GM18873 (cell line): Measurements from ENCODE around the gene FAR2.
"Not testable (repeated sequence)": the region's sequence is repeated elsewhere in the genome, so short reads cannot be mapped to it uniquely, and the experiment has no call there.

Experiments
- ATAC-seq: cut with Tn5 transposase; IDR thresholded peaks from one replicate; pipeline ENCODE4 v1.9.1; 2021; ENCODE audit warnings: mild to moderate bottlenecking, moderate library complexity, moderate number of reproducible peaks; ENCODE audit not compliant: unreplicated experiment, low FRiP score

FAR2 gene

DNA sequence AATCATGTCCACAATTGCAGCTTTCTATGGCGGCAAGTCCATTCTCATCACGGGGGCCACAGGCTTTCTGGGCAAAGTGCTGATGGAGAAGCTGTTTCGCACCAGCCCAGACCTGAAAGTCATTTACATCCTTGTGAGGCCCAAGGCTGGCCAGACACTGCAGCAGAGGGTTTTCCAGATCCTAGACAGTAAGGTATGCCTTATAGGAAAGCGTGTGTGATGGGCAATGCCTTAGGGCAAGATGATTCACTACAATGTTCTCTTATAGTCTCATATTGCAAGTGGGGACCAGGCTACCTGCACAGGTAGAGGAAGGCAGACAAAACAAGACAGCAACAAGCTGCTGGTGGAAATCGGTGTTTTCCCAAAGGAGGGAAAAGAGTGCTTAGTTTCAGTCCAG, 121.4 kb downstream of the FAR2 start:
- ATAC-seq: no peak

- ATAC-seq: no peak
Observed at GRCh38 chr12:29273178-29273843, 124.2 kb downstream of the FAR2 start.

DNA sequence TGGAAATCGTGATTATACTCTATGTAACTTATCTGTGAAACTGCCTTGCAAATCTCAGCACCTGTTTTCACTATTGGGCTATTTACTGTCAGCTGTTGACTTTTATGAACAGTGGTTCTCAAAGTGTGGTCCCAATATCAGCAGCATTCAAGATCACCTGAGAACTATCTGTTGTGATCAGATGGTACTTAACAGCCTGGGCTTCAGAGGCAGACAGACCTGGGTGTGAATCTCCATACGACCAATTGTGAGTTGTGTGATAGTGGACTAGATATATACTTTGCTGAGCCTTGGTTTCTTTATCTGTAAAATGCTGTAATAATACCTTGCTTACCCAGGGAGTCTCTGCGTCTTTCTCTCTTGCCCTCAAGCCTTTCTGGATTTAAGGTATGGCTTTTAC, 126.8 kb downstream of the FAR2 start:
- no peak for ATAC-seq

DNA sequence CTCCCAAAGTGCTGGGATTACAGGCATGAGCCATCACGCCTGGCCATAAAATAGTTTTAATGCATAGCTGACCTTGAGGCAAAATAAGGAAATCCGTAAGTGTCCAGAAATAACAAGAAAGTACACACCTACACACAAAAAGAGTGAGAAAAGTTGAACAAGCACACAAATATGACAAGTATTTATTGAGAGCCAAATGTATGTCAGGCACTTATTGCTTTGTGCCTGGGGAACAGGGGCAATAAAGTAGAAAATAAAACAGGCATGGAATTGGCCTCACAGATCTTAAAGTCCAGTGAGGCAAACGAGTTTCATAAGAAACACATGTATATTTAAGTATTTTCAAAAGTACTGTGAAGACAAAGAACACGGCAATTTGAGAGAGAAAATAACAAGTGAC, 128.2 kb downstream of the FAR2 start:
- ATAC-seq: no peak

- ATAC-seq: no peak
Observed at GRCh38 chr12:29278673-29279420, 129.8 kb downstream of the FAR2 start.

DNA sequence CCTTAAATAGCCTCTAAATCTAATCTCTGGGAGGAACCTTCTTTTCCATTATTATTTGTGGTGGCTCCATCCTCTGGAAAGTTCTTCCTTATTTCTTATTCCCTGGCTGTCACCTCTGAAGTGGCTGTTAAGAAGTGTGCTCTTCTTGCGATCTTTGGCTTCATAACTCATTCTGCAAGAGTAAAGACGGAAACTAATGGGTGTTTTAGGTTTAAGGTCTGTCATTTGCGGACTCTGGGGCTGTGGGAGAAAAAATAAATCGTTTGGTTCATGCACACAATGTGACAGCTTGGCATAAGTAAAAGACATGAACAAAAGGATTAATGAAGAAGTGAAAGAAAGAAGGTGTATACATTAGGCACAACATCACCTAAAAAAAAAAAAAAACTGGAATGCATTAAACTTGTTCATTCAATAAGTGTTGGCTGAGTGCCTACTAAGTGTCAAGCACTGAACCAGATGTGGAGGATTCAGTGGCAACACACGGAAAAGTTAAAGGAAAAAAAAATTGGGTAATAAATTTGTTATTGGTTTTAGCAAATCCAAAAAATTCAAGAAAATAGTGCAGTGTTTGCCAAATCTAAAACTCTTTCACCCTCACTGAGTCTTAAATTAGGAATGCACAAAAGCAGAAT, 132.4 kb downstream of the FAR2 start:
- no peak for ATAC-seq

GRCh38 chr12:29282031-29282816, 133.1 kb downstream of the FAR2 start:
- ATAC-seq: no peak

- no peak for ATAC-seq
Observed at GRCh38 chr12:29283969-29284700, 135.1 kb downstream of the FAR2 start.

- ATAC-seq: no peak
Observed at GRCh38 chr12:29286081-29286790, 137.2 kb downstream of the FAR2 start.

DNA sequence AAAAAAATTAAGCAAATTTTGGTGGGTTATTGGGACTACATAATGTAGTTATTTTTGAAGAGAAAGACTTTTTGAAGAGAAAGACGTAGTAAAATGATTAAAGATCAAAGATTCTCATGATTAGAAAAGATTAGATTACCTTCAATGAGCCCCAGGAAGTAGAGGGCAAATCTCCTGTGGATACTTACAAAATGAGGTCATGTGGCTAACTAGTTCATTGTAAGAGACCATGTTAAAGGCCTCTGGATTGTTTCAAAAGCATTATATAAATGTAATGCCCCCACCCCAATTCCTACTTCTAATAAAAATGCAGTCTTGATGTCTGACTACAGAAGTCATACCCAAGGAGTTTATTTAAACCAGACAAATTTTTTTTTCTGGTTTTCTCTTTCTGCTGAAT, 138.5 kb downstream of the FAR2 start:
- ATAC-seq: no peak

- ATAC-seq: no peak
Observed at GRCh38 chr12:29288031-29288430, 139.0 kb downstream of the FAR2 start.

DNA sequence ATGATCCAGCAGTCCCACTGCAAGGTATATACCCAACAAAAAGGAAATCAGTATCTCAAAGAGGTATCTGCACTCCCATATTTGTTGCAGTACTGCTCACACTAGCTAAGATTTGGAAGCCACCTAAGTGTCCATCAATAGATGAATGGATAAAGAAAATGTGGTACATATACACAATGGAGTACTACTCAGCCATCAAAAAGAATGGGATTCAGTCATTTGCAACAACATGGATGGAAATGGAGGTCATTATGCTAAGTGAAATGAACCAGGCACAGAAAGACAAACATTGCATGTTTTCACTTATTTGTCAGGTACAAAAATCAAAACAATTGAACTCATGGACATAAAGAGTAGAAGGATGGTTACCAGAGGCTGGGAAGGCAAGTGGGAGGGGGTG, 141.4 kb downstream of the FAR2 start:
- ATAC-seq: not testable (repeated sequence)

DNA sequence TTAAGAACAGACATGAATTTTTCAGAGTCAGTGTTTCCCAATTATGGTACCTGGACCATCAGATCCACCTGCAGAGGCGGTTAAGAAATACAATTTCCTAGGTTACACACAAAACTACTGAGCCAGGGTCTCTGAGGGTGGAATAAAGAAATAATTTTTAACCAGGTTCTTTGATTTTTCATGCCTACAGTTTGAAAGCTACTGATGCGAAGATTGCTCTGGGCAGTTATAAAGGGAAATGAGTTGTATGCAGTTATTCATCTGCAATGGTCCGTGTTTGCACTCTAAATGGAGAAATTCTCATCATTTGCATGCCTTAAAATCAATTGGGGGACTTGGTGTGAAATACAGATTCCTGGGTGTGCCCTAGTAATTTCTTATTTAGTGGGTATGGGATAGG, 142.1 kb downstream of the FAR2 start:
- no peak for ATAC-seq

- no peak for ATAC-seq
Observed at GRCh38 chr12:29299633-29300032, 150.6 kb downstream of the FAR2 start.

- no peak for ATAC-seq
Observed at GRCh38 chr12:29301114-29301513, 152.0 kb downstream of the FAR2 start.

- ATAC-seq: no peak
Observed at GRCh38 chr12:29304388-29304787, 155.3 kb downstream of the FAR2 start.

- ATAC-seq: no peak
Observed at GRCh38 chr12:29306266-29306665, 157.2 kb downstream of the FAR2 start.

DNA sequence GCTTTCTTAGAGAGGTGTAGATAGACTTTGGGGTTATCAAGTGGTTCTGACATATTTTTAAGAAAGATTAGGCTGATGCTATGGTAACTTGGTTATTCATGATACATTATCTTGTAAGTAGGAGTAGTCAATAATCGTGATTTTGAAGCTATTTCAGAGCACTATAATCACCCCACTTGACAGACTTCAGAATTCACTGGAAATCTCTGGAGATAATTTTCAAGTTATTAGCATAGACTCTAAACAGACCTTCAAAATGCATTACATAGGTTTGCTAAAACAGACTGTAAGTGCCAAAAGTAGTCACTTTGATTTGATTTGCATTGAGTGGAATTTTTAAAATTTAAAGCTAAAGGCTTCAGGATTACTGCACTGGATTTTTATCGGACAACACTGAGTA, 157.6 kb downstream of the FAR2 start:
- no peak for ATAC-seq

DNA sequence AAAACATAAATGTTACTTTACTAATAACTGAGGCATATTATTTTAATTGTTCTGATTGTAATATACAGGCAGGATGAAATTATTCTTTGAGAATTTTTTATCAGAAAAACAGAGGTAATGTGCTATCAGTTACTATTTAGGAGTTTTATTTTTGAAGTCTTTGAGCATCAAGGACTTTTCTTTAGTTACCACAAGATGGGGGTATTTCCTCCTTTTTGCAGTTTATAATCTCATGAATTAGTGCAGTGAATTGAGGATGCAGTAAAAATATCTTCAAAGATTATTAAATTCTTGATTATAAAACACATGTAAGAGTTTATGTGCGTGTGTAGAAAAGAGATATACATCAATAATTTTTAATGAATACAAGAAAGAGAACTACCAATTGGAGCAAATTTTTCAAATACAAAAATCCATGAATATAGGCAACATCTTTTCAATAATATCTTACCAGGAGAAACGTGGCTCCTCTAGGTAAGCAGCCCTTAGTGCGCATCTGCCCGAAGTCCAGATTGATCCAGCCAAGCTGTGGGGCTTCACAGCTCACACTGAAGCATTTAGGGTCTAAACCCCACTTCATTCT, 160.3 kb downstream of the FAR2 start:
- ATAC-seq: no peak
